Endothelial cell of hepatic sinusoid (primary cell): ENCODE data around the gene HP.

Experiments
- in situ Hi-C: cut with HindIII; loops from 2 replicates; pipeline ENCODE4 v1.10.0; 2017; ENCODE audit warnings: low sequenced_read_pairs

HP gene

DNA sequence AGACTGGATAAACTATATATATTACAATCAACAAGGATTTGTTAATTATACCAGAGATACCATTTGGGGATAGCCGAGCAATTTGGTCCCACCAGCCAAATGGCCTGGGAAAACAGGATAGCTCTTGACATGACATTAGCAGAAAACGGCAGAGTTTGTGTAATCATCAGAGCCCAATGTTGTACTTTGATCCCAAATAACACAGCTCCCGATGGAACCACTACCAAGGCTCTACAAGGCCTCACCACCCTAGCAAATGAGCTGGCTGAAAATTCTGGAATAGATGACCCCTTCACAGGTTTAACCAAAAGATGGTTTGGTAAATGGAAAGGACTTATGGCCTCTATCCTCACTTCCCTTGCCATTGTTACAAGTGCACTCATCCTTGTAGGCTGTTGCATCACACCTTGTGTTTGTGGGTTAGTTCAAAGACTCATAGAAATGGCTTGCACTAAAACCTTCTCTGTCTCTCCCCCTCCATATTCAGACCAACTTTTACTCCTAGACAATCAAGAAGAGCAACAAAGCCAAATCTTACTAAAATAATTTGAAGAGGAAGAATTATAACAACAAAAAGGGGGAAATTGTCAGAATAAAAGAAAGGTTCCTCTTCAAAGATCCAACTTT is 29.6 kb downstream of the HP start:
- in situ Hi-C loops: no loop called here

DNA sequence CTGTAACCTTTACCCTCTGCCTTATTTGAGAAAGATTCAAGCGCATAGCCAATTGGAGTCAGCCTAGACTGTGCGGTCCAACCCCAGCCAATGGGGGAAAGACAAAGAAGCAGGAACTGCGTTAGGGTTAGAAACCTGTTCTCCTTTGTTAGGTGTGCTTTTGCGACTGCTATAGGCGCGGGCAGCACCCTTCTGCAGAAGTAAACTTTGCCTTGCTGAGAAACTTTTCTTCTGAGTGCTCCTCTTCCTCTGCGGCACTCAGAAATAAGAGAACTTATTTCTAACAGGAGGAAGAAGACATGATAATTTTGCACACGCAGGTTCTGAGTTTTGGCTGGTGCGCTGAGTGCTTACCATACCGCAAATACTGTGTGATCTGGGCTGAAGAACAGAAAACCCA is 30.1 kb downstream of the HP start:
- in situ Hi-C loops: no loop called here

DNA sequence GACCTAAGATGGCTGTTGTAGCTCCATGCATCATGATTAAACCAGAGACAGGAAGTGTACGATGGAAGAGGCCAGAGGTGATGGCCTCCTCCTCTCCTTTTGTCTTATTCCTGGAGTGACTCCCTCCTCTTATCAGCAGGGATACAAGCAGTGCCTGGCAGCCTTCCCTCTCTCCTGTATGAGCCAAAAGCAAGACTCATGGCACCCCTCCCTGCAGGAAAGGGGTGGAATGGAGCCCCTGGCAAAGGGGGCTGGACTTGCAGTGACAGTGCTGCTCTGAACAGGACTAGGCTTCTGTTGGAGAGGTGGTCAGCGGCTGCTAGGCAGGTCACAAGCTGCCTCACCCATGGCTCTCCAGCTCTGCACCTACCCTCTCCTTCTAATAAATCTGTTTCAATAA is 30.7 kb downstream of the HP start:
- in situ Hi-C loops: no loop called here

DNA sequence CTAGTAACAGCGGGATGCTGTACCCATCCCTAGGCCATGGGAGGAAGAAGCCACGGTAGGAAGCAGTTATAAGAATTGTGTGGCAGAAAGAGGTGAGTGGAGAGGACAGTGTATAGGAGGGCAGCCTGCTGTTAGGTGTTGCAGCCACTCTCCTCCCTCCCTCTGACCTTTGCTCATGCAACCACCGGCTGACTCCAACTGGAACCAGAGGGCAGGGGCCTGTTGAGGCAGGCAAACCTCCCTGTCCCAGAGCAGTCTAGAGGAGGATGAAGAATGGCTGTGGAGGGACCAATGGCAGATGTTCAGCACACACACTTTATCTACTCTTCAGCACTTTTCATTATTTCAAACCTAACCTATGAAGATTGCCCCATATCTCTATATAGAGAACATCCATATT is 36.9 kb downstream of the HP start:
- in situ Hi-C loops: no loop called here

DNA sequence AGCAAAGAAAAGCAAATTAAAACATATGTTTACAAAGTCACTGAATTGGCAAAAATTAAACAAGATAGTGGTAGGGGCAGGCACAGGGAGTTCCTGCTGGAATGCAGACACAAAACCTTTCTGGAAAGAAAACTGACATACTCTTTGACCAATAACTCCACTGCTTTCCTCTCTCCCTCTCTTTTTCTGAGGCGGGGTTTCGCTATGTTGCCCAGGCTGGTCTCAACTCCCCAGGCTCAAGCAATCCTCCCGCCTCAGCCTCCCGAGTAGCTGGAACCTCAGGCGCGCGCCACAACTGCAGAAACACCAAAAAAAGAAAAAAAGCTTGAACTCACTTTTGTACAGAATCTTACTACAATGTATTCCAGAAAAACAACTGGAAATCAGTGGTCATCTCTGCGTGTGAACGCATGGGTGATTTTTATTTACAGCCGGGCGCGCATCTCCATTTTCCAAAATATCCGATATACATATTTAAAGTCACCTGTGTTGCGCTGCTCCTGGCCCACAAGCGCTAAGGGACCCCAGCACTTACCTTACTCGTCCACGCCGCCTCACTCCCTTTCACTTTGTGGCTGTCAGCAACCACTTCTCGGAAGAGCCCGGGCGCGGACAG is 38.6 kb downstream of the HP start:
- in situ Hi-C loops: no loop called here

DNA sequence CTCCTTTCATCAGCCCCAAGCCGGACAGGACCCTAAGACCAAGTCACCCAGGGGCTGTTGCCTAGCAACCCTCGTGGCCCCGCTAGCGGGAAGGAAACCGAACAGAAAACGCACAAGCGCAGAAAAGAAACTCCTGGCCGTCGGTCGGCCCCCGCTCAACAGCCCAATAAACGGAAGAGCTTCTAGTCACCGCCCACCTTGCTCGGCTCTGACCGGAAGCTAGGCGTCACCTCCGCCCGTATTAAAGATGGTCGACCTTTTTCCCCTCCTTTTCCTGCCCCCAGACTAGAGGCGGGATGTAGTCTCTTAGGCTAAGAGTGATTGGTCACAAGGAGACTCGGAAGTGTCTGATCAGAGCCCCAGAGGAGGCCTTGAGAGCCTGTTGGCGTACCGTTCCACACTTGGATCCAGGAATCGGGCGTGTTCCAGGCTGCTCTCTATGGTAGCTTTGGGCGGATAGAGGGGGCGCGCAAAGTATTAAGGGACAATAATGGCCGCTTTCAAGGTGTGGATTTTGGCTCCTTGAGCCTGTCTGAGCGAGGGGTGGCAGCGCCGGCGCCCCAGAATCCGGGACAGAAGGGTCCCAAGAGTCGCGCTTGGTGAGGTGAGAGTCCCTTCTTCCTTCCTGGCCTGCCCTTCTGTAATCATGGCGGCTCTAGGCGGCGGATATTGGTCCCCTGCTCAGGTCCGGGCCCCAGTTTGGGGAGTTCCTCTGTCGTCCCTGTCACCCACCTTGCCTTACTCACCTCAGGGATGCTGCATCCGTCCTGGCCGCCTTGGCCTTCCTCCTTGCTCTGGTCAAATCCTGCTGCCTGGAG is 39.4 kb downstream of the HP start, which contains the start of the genes DHX38 and TXNL4B:
Gene DHX38, plus strand, starts transcription at position 400 of the 818 bp plus-strand sequence. CDS start 2,311 bp downstream, outside the sequence.
Gene TXNL4B, minus strand, starts transcription at position 173 of the 818 bp plus-strand sequence. CDS start 2,871 bp downstream, outside the sequence.
- in situ Hi-C loops: no loop called here

DNA sequence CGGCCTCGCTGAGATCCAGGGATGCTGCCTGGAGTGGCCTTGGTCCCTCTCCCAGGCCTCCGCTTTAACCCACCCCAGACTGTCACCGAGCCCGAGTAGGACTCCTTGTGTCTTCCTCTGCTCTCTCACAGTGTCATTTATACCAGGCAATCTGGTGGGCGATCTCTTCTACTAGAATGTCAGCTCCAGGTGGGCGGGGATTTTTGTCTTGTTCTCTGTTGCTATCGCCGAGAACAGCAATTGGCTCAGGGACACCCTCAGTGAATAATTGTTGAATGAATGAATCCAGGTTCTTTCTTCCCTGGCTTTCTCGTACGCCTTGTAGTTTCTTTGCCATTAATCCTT is 39.9 kb downstream of the HP start:
- in situ Hi-C loops: no loop called here

DNA sequence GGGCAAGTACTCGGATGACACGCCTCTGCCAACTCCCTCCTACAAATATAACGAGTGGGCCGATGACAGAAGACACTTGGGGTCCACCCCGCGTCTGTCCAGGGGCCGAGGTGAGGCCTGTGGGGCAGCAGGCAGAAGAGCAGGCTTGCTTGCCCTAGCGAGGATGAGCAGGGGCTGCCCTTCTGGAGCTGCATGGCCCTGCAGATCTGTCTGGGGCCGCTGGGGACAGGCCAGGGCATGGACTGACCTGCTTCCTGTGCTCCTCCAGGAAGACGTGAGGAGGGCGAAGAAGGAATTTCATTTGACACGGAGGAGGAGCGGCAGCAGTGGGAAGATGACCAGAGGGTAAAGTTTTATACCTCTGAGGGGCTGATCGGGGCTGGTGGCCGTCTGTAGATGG is 44.6 kb downstream of the HP start:
- in situ Hi-C loops: no loop called here

DNA sequence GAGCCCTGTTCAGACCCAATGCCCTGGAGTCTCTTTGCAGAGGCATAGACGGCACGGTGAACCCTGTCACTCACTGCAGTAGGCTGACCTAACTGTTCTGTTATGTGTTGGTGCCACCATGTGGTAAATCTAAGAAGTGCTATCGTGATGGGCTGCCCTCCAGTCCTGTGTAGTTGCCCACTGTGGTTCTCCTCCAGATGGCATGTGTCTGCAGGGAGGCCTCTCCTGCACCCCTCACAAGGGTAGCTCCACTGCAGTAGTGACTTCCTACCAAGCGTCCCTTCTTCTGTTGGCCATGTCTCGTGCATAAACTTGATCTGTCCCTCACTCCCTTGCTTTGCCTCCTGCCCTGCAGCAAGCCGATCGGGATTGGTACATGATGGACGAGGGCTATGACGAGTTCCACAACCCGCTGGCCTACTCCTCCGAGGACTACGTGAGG is 45.1 kb downstream of the HP start:
- in situ Hi-C loops: no loop called here

DNA sequence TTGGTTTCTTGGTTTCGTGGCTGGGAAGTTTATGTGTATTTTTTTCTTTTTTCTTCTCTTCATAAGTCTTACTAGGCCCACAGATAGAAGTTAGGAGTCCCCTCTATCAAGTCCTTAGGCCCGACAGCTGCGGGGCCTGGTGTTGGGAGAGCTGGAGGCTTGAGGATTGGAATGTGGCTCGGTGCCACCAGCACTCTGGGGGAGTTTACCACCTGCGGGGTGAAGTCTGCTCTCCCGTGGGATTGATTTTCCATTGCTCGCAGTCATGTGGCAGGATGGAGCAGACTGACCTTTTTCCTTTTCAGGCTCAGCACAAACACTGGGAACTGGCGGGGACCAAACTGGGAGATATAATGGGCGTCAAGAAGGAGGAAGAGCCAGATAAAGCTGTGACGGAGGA is 46.9 kb downstream of the HP start:
- in situ Hi-C loops: no loop called here

DNA sequence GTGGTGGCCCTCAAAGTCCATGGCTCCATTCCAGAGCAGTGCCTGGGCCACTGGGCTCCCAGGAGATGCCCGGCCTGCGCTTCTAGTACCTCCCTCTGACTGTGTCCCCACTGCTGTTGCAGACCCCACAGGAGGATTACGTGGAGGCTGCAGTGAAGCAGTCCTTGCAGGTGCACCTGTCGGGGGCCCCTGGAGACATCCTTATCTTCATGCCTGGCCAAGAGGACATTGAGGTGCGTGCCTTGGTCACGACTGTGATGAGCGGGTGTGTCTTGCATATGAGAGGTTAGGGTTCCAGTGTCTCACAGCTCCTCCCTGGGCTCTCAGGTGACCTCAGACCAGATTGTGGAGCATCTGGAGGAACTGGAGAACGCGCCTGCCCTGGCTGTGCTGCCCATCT is 50.6 kb downstream of the HP start:
- in situ Hi-C loops: no loop called here

DNA sequence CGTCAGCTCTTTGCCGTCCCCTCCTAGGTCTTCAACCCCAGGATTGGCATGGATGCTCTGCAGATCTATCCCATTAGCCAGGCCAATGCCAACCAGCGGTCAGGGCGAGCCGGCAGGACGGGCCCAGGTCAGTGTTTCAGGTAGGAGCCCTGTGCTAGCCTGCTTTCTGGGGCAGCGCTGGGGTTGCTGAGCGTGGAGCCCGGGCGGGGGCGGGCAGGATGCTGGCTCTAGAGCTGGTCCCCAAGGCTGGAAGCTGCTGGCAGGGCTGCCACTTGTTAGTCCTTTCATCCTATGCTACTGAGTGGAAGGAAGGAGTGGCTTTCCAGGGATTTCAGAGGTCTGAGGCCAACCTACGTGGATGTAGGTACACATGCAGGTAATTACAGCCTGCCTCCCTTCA is 51.7 kb downstream of the HP start:
- in situ Hi-C loops: no loop called here

DNA sequence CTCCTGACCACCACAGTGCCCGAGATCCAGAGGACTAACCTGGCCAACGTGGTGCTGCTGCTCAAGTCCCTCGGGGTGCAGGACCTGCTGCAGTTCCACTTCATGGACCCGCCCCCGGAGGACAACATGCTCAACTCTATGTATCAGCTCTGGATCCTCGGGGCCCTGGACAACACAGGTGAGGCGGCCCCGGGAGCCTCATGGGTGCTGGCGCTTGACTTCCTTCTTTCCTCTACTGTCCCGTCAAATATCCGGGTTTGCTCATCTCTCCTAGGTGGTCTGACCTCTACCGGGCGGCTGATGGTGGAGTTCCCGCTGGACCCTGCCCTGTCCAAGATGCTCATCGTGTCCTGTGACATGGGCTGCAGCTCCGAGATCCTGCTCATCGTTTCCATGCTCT is 53.1 kb downstream of the HP start:
- in situ Hi-C loops: no loop called here

DNA sequence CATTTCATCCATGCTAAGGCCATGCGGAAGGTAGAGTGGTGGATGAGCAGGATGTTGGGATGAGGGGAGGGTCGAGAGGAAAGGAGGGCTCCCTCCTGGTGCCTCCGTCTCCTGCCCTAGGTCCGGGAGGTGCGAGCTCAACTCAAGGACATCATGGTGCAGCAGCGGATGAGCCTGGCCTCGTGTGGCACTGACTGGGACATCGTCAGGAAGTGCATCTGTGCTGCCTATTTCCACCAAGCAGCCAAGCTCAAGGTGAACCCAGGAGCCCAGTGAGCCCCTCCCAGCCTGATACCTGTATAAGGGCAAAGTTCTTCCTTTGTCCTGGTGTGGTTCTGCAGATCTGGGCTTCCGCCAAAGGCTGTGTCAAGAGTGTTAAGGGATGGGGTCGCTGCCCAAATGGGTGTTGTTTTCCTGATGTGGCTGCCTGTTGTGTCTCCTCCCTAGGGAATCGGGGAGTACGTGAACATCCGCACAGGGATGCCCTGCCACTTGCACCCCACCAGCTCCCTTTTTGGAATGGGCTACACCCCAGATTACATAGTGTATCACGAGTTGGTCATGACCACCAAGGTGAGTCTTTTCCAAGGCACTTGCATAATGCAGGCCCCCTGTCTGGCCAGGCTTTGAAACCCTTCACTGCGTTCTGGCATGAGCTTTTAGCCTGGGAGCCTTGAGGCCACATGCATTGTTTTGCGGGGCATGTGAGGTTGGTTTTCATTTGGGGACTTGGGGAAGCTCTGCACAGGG is 54.2 kb downstream of the HP start:
- in situ Hi-C loops: no loop called here

DNA sequence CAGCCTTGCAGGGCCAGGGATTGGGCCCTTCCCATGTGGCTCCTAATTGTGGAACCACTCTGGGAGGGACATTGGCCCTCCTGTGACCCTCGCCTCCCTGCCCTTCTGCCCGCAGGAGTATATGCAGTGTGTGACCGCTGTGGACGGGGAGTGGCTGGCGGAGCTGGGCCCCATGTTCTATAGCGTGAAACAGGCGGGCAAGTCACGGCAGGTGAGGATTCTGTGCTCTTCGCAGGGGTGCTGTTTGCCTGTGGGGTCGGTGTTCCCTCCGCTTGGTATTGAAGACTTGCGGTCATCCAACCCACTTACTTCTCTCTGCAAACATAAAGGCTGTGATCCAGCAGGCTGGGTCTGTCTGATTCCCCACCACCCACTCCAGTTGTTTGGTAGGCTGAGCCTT is 55.0 kb downstream of the HP start:
- in situ Hi-C loops: no loop called here

DNA sequence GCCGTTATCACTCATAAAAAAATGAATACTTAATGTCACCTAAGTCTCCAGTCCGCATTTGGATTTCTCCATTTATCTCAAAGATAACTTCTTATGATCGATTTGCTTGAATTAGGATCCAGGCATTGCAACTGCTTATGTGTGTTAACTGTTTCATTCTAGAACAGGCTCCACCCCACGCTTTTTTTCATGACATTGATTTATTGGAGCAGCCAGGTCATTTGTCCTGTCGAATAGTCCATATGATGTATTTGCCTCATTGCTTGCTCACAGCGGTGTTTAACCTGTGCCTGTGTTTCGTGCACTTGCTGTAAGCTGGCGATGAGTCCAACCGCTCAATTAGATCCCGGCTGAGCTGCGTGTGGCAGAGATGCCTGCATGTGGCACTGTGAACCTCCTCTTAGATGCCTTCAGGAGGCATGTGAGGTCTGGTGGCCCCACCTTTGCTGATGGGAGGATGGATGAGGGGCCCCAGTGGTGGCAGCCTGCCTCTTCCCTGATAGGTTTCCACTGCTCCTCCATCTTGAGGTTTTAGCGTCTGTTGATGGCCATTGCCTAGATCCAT is 55.7 kb downstream of the HP start:
- in situ Hi-C loops: no loop called here
